ENCODE results near the gene MAP2K4.

DNA sequence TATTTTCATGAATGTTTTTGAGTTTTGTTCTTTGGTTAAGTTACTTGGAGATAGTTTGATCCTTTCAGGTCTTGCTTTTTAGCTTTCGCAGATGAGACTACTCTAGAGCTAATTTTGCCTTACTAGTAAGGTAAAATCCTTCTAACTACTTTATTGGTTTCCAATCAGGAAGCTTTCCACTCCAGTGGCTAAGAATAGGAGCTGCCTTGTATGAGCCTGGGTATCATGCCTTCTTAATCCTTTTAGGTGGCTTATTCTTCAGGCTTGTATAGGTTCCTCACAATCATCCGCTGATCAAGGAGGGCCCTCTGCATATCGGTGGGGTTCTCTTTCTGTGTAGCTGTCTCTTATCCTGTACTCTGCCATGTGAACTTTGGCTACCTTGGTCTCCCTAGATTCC lies 53.7 kb downstream of the MAP2K4 start:
- no peak for TF ChIP-seq CTCF (conservative IDR thresholded peaks at IDR 0.05; ENCODE audit: low read depth, low read length)
- TF ChIP-seq EZH2 (IDR thresholded peaks at IDR 0.05; ENCODE audit: borderline replicate concordance, low read depth, low read length, poor library complexity, severe bottlenecking): no peak
